BLaER1 treated with 17β-estradiol and CSF1 and Interleukin-3, amounts not matched to agents 10 nM and 100 nM (cell line): ENCODE measurements around the gene ASTE1.

Experiments
- H3K27ac ChIP-seq, 11 experiments: shearing (Covaris generic); formaldehyde crosslinking; 2 replicates each; pipeline ENCODE4 v1.8.1; 2022
- H3K27me3 ChIP-seq, 11 experiments: shearing (Covaris generic); formaldehyde crosslinking; 2 replicates each; pipeline ENCODE4 v1.8.1; 2022
- H3K36me3 ChIP-seq, 11 experiments: shearing (Covaris generic); formaldehyde crosslinking; 2 replicates each; pipeline ENCODE4 v1.8.1; 2022
- H3K4me1 ChIP-seq, 10 experiments: shearing (Covaris generic); formaldehyde crosslinking; 2 replicates each; pipeline ENCODE4 v1.8.1; 2022
- H3K4me2 ChIP-seq, 11 experiments: shearing (Covaris generic); formaldehyde crosslinking; 2 replicates each; pipeline ENCODE4 v1.8.1; 2022
- H3K4me3 ChIP-seq, 10 experiments: shearing (Covaris generic); formaldehyde crosslinking; 2 replicates each; pipeline ENCODE4 v1.8.1; 2022
- H3K9ac ChIP-seq, 11 experiments: shearing (Covaris generic); formaldehyde crosslinking; 2 replicates each; pipeline ENCODE4 v1.8.1; 2022
- H3K9me3 ChIP-seq, 11 experiments: shearing (Covaris generic); formaldehyde crosslinking; replicated peaks in 1 of 11; 2 replicates each; pipeline ENCODE4 v1.8.1; 2022
- H4K20me1 ChIP-seq, 11 experiments: shearing (Covaris generic); formaldehyde crosslinking; 2 replicates each; pipeline ENCODE4 v1.8.1; 2022
- Cebpa-rat ChIP-seq, 11 experiments: shearing (Covaris generic); IDR thresholded peaks; 2 replicates each; pipeline ENCODE4 v1.8.1; 2022

ASTE1 gene, protein sequence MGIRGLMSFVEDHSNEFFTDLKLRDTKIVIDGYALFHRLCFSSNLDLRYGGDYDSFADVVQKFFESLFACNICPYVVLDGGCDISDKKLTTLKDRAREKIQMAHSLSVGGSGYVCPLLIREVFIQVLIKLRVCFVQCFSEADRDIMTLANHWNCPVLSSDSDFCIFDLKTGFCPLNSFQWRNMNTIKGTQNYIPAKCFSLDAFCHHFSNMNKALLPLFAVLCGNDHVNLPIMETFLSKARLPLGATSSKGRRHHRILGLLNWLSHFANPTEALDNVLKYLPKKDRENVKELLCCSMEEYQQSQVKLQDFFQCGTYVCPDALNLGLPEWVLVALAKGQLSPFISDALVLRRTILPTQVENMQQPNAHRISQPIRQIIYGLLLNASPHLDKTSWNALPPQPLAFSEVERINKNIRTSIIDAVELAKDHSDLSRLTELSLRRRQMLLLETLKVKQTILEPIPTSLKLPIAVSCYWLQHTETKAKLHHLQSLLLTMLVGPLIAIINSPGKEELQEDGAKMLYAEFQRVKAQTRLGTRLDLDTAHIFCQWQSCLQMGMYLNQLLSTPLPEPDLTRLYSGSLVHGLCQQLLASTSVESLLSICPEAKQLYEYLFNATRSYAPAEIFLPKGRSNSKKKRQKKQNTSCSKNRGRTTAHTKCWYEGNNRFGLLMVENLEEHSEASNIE

DNA sequence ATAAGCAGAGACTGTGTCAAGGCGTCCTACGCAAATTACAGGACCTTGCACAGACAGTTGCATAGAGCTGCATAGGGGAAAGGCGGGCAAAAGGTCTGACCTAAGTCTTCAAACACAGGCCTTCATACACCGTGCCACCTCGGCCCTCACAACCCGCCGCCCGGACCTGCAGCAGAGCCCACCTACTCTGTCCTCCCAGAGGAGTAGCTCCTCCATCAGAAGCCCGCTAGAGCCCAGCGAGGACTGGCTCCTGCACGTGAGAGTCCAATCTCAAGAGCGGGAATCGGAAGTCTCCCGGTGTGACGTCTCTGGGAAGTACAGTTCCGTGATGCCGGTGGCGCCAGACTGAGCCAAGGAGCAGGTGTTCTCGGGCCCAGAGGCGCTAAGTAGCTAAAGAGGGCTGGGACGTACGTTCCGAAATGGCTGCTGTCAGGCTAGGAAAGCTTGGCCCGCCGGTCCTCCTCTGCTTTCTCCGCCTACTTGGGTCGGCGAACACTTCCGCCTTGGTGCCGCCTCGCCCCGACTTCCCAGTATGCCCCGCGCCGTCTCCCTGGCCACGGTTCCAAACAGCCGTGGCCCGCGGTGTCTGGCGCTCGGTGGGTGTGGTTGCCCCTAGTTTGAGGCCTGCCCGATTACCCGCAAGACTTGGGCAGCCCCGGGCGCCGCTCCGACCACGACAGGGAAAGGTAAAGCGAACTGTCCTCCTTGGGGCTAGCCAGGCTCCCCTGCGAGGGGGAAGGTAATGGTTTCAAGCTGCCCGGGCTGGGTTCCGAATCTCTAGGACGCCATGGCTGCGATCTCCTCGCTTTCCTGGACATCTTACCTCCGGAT is at the start of gene ASTE1, which contains the start of gene NEK11:
ASTE1 (minus strand) TSS at position 505 of the 831 bp plus-strand sequence. CDS start 1,519 bp downstream, outside the sequence.
NEK11 (plus strand) TSS at position 557 of the 831 bp plus-strand sequence. CDS start 2,832 bp downstream, outside the sequence.
- peak within 1 kb of the TSS; percentile 75 to 91 (median 83) for H3K27ac ChIP-seq
- peak within 1 kb of the TSS; percentile 66 to 83 (median 75) for H3K4me3 ChIP-seq
- peak within 1 kb of the TSS; percentile 78 to 91 (median 86) for H3K9ac ChIP-seq
- no peak for TF ChIP-seq Cebpa-rat (IDR thresholded peaks at IDR 0.05)
- H3K9me3 ChIP-seq, result peaks cover 0 to 12% (median 4%) of the 10 kb centered on the region in 11 experiments; a peak in 8 of 22 replicates
- H3K36me3 ChIP-seq, result peaks cover 12 to 34% (median 23%) of the 10 kb centered on the region in 11 experiments; a peak in 21 of 22 replicates
- H3K27me3 ChIP-seq, result no peaks in the 10 kb centered on the region
- no peaks in the 10 kb centered on the region for H4K20me1 ChIP-seq
- peaks cover 14 to 27% (median 18%) of the 10 kb centered on the region in 10 experiments for H3K4me1 ChIP-seq
- H3K4me2 ChIP-seq, result peak within 1 kb of the TSS; percentile 79 to 96 (median 94)

DNA sequence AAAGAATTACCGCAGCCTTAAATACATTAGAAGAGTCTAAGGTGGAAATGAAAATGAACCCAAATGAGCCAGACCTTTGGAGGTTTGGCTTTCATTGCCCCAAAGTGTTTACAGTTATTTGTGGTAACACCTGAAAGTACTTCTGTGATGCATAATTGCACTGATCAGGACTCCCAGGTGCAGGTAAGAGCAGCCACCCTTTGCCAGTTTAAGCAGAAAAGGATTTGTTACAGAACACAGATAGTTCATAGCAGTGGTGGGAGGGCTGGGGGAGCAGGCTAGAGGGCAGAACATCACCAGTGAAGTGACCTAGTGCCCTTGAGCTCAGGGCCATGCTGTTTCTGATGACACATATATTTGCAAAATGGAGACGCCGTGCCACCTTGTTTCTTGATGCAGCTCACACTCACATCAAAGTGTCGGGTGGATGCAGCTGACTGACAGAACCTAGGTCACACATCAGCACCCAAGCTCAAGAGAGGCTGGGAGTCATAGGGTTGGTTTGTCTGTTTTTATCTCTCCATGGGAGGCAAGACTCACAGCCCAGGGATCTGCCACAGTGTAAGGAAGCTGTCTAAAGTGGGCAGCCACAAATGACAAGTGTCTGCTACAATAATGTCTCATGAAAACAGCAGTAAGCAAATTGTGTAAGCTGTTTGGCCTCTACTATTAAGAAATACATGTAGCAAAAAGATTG is 49.2 kb upstream of the ASTE1 start:
- Histone ChIP-seq H3K4me1 (peaks cover 13 to 42% (median 25%) of the 10 kb centered on the region in 10 experiments; a peak in 19 of 20 replicates), H3K36me3 (no peaks in the 10 kb centered on the region), H3K9ac (no peak overlapping the region), H3K27me3 (no peaks in the 10 kb centered on the region), H3K9me3 (no peaks in the 10 kb centered on the region), H3K4me2 (peak overlapping the region in 6 of 11 experiments; percentile 13 to 54 (median 30); a peak in 7 of 22 replicates), H3K4me3 (no peak overlapping the region), H4K20me1 (no peaks in the 10 kb centered on the region), H3K27ac (no peak overlapping the region)
- TF ChIP-seq Cebpa-rat (IDR thresholded peaks at IDR 0.05), result no peak

DNA sequence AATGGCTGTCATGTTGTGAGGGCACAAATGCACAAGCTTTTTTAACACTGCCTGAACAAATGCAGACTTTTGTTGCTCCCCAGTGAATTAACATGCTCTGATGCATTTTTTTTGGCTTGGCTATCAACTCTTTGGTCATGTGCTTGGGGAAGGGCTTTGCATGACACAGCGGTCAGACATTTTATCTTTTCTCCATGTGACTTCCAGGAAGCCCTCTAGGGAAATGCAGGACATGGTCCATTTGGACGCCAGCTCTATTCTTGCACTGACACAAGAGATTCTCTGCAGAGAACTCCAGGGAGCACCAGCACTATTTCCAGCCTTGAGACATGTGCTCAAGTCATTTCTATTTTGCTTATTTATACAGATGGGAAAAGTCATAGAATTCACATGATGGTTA is 46.2 kb upstream of the ASTE1 start:
- no peaks in the 10 kb centered on the region for H3K36me3 ChIP-seq
- no peak for TF ChIP-seq Cebpa-rat (IDR thresholded peaks at IDR 0.05)
- H3K9me3 ChIP-seq, result no peaks in the 10 kb centered on the region
- H3K9ac ChIP-seq, result no peak overlapping the region; a peak in 1 of 22 replicates
- no peak overlapping the region for H3K4me3 ChIP-seq
- peak overlapping the region in 4 of 11 experiments; percentile 8 to 80 (median 44); a peak in 6 of 22 replicates for H3K4me2 ChIP-seq
- peaks cover 13 to 42% (median 25%) of the 10 kb centered on the region in 10 experiments; a peak in 19 of 20 replicates for H3K4me1 ChIP-seq
- peak overlapping the region in 3 of 11 experiments; percentile 51 to 68 (median 67); a peak in 4 of 22 replicates for H3K27ac ChIP-seq
- H4K20me1 ChIP-seq, result no peaks in the 10 kb centered on the region
- no peaks in the 10 kb centered on the region for H3K27me3 ChIP-seq

DNA sequence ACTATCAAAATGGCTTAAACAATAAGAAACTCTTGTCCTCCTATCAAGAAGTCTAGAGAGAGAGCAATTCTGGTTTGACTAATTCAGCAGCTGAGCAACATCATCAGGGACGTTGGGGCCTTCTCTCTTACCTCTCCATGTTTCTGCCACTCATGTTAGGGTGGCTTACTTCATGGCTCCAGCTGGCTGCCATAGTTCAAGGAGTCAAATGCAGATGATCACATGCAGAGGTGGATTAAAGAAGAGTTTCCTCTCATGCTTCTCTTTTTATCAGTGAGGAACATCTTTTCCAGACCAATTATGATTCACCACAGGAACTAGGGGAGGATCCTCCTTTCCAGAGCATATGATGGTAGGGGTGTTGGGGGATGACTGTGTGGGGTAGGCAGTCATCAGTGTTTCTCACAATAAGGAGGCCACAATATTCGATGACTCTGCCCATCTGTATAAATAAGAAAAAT is 45.5 kb upstream of the ASTE1 start:
- Histone ChIP-seq H3K9me3 (no peaks in the 10 kb centered on the region), H3K36me3 (no peaks in the 10 kb centered on the region), H3K9ac (no peak overlapping the region; a peak in 1 of 22 replicates), H3K4me1 (peaks cover 13 to 36% (median 25%) of the 10 kb centered on the region in 10 experiments; a peak in 19 of 20 replicates), H3K27me3 (no peaks in the 10 kb centered on the region), H3K4me2 (peak overlapping the region in 3 of 11 experiments; percentile 34 to 80 (median 72); a peak in 5 of 22 replicates), H3K27ac (peak overlapping the region in 4 of 11 experiments; percentile 15 to 68 (median 59); a peak in 7 of 22 replicates), H4K20me1 (no peaks in the 10 kb centered on the region), H3K4me3 (no peak overlapping the region)
- TF ChIP-seq Cebpa-rat (IDR thresholded peaks at IDR 0.05), result no peak

DNA sequence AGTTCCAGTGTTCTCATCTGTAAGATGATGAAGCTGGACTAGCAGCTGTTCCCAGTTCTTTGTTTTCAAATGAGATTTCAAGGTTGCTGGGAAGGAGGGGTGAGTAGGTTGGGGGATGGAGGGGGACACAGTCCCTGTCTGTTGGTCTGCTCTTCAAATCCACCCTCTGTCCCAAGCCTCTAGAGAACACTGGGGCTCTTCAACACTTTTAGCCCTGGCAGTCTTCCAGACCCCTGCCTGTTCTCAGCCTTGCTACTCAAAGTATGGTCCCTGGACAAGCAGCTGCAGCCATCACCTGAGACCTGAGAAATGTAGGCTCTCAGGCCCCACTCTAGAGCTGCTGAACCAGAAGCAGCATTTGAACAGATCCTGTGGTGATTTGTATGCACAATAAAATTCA is 41.4 kb upstream of the ASTE1 start:
- Histone ChIP-seq H4K20me1 (no peaks in the 10 kb centered on the region), H3K4me2 (no peak overlapping the region), H3K36me3 (no peaks in the 10 kb centered on the region), H3K4me1 (peaks cover 0 to 20% (median 3%) of the 10 kb centered on the region in 10 experiments; a peak in 8 of 20 replicates), H3K9ac (no peak overlapping the region), H3K27me3 (no peaks in the 10 kb centered on the region), H3K4me3 (no peak overlapping the region), H3K27ac (no peak overlapping the region), H3K9me3 (0 out of 22 replicates have a peak, but pooled peaks cover 0 to 3% (median 0%) of the 10 kb centered on the region in 11 experiments)
- no peak for TF ChIP-seq Cebpa-rat (IDR thresholded peaks at IDR 0.05)

DNA sequence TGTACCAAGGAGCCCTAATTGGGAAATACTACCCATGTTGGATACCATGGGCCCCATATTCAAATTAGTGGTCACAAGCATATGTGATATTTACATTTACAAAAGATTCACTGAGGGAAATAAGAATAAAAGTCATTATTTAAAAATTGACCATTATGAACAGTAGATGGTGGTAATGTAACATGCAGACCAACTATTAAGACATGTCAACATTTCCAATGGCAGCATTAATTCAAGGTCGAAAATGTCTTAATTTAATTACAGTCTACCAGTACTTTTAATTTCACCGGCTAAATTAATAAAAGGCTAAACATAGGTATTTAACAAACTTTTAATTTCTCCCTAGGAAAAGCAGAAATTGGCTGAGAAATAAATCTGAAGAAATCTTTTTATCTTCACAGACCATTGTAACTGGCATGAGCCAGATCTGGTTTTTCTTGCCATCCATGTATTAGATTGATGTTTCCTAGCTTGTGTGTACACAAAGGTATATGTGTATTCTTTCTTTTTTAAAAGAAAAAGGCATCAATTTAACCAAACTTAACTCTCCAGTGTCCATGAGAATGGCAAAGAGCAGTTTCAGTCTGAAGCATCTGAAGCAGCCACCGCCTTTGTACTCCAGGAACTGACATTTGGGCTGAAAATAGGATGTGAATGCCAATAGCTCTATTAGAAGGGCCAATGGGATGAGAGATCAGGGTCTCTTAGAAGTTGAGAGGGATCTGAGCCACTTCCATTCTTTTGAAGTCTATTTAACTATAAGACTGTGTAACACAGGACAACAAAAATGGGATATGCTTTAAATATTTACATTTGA is 26.6 kb upstream of the ASTE1 start:
- Histone ChIP-seq H3K4me3 (no peak overlapping the region), H3K4me2 (no peak overlapping the region), H3K9ac (no peak overlapping the region), H3K27ac (no peak overlapping the region), H3K36me3 (no peaks in the 10 kb centered on the region), H3K9me3 (peaks cover 0 to under 1% (median 0%) of the 10 kb centered on the region in 11 experiments; a peak in 1 of 22 replicates), H4K20me1 (no peaks in the 10 kb centered on the region), H3K4me1 (no peaks in the 10 kb centered on the region), H3K27me3 (no peaks in the 10 kb centered on the region)
- no peak for TF ChIP-seq Cebpa-rat (IDR thresholded peaks at IDR 0.05)

DNA sequence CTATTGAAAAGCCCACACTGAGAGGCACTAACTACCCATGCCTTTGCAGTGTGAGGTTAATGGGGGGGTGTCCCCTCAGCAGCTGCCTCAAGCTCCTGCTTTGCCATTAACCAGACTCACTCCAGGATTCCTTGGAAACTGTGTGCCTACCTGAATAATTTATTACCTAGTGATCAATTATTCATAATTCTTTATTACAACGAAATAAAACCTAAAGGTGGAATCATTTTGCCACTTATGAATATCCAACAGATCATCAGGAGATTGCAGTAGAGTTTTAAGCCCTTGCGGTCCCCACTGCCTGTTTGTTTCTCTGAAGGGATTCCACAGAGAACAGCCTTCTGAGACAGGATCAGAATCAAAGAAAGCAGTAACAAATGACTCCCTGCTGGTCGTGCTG is 23.4 kb upstream of the ASTE1 start:
- Histone ChIP-seq H3K9ac (no peak overlapping the region), H3K4me1 (peaks cover 0 to 7% (median 0%) of the 10 kb centered on the region in 10 experiments; a peak in 5 of 20 replicates), H3K27ac (no peak overlapping the region), H3K4me3 (no peak overlapping the region), H3K4me2 (no peak overlapping the region), H4K20me1 (no peaks in the 10 kb centered on the region), H3K9me3 (no peaks in the 10 kb centered on the region), H3K36me3 (no peaks in the 10 kb centered on the region), H3K27me3 (no peaks in the 10 kb centered on the region)
- TF ChIP-seq Cebpa-rat (IDR thresholded peaks at IDR 0.05), result no peak
